GM12878 (cell line): ENCODE results near the gene DNAJC18.
"Not testable (repeated sequence)": the region's sequence is repeated elsewhere in the genome, so short reads cannot be mapped to it uniquely, and the experiment has no call there.

Experiments
- IKZF2 ChIP-seq, 2 experiments: fragments of 450-650 bp; IDR thresholded peaks; 2 replicates each; pipeline ENCODE4 v1.6.1; 2017; ENCODE audit warnings: mild to moderate bottlenecking in 2 of 2, moderate library complexity in 2 of 2
- JUND ChIP-seq: IDR thresholded peaks from 2 replicates; pipeline ENCODE4 v1.6.1; 2012; ENCODE audit warnings: low read depth, mild to moderate bottlenecking, low read length, improper control_type of control experiment, moderate library complexity
- MYC ChIP-seq: IDR thresholded peaks from 2 replicates; pipeline ENCODE4 v1.6.1; 2011; ENCODE audit warnings: mild to moderate bottlenecking, low read length, moderate library complexity, inconsistent platforms; ENCODE audit not compliant: insufficient read depth, insufficient replicate concordance, insufficient read length, severe bottlenecking
- RCOR1 ChIP-seq: conservative IDR thresholded peaks from 2 replicates; pipeline ENCODE4 v1.6.1; 2012; ENCODE audit warnings: low read depth, low read length, improper control_type of control experiment
- SIN3A ChIP-seq: IDR thresholded peaks from 2 replicates; pipeline ENCODE4 v1.6.1; 2012; ENCODE audit warnings: low read depth, low read length, improper control_type of control experiment
- SUPT20H ChIP-seq: IDR thresholded peaks from 2 replicates; pipeline ENCODE4 v1.6.1; 2011; ENCODE audit warnings: low read depth, mild to moderate bottlenecking, low read length, moderate library complexity, borderline replicate concordance; ENCODE audit not compliant: control insufficient read depth
- TAF1 ChIP-seq: IDR thresholded peaks from 2 replicates; pipeline ENCODE4 v1.6.1; 2011; ENCODE audit warnings: mild to moderate bottlenecking, low read depth, low read length, borderline replicate concordance
- TCF12 ChIP-seq: IDR thresholded peaks from 2 replicates; pipeline ENCODE4 v1.6.1; 2011; ENCODE audit warnings: low read depth, mild to moderate bottlenecking, low read length
- ZBED1 ChIP-seq: IDR thresholded peaks from 2 replicates; pipeline ENCODE4 v1.6.1; 2016; ENCODE audit warnings: borderline replicate concordance
- ZNF384 ChIP-seq: IDR thresholded peaks from 2 replicates; pipeline ENCODE4 v1.6.1; 2012; ENCODE audit warnings: low read depth, mild to moderate bottlenecking, low read length, improper control_type of control experiment, borderline replicate concordance
- TF ChIP-seq, protein P1 (sequence below), 3 experiments: IDR thresholded peaks in 2 of 3; conservative IDR thresholded peaks in 1 of 3; 2 replicates each; pipeline ENCODE4 v1.5.1; 2011; ENCODE audit warnings: low read depth in 3 of 3, low read length in 3 of 3, mild to moderate bottlenecking in 3 of 3, control low read depth in 2 of 3, moderate library complexity in 2 of 3, inconsistent platforms in 1 of 3, mixed read lengths in 1 of 3; ENCODE audit not compliant: control insufficient read depth in 2 of 3, insufficient read depth in 1 of 3; ENCODE audit errors: extremely low read depth in 1 of 3
- TF ChIP-seq, protein P2 (sequence below): IDR thresholded peaks from 2 replicates; pipeline ENCODE4 v1.6.1; 2011; ENCODE audit warnings: low read depth, low read length, improper control_type of control experiment, borderline replicate concordance
- TF ChIP-seq, protein P3 (sequence below): IDR thresholded peaks from 2 replicates; pipeline ENCODE4 v1.6.1; 2012; ENCODE audit warnings: low read depth, low read length, improper control_type of control experiment

DNA sequence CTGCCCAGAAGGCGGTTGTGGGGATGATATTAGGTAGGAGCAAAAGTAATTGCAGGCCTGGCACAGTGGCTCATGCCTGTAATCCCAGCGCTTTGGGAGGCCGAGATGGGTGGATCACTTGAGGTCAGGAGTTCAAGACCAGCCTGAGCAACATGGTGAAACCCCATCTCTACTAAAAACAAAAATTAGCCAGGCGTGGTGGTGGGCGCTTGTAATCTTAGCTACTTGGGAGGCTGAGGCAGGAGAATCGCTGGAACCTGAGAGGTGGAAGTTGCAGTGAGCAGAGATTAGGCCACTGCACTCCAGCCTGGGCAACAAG lies 43.5 kb upstream of the DNAJC18 start:
- not testable (repeated sequence) for TF ChIP-seq ZBED1; JUND; IKZF2 (IDR thresholded peaks at IDR 0.05); RCOR1; TAF1; ZNF384; SIN3A; TCF12; MYC; SUPT20H
- TF ChIP-seq, protein P1, sequence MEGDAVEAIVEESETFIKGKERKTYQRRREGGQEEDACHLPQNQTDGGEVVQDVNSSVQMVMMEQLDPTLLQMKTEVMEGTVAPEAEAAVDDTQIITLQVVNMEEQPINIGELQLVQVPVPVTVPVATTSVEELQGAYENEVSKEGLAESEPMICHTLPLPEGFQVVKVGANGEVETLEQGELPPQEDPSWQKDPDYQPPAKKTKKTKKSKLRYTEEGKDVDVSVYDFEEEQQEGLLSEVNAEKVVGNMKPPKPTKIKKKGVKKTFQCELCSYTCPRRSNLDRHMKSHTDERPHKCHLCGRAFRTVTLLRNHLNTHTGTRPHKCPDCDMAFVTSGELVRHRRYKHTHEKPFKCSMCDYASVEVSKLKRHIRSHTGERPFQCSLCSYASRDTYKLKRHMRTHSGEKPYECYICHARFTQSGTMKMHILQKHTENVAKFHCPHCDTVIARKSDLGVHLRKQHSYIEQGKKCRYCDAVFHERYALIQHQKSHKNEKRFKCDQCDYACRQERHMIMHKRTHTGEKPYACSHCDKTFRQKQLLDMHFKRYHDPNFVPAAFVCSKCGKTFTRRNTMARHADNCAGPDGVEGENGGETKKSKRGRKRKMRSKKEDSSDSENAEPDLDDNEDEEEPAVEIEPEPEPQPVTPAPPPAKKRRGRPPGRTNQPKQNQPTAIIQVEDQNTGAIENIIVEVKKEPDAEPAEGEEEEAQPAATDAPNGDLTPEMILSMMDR (IDR thresholded peaks at IDR 0.05 in 2 of 3, conservative IDR thresholded peaks at IDR 0.05 in 1 of 3; ENCODE audit: control insufficient read depth in 2 of 3, extremely low read depth in 1 of 3, insufficient read depth in 1 of 3, low read depth in 3 of 3, low read length in 3 of 3): not testable (repeated sequence)
- TF ChIP-seq, protein P2, sequence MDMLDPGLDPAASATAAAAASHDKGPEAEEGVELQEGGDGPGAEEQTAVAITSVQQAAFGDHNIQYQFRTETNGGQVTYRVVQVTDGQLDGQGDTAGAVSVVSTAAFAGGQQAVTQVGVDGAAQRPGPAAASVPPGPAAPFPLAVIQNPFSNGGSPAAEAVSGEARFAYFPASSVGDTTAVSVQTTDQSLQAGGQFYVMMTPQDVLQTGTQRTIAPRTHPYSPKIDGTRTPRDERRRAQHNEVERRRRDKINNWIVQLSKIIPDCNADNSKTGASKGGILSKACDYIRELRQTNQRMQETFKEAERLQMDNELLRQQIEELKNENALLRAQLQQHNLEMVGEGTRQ: not testable (repeated sequence)
- TF ChIP-seq, protein P3, sequence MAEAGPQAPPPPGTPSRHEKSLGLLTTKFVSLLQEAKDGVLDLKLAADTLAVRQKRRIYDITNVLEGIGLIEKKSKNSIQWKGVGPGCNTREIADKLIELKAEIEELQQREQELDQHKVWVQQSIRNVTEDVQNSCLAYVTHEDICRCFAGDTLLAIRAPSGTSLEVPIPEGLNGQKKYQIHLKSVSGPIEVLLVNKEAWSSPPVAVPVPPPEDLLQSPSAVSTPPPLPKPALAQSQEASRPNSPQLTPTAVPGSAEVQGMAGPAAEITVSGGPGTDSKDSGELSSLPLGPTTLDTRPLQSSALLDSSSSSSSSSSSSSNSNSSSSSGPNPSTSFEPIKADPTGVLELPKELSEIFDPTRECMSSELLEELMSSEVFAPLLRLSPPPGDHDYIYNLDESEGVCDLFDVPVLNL: not testable (repeated sequence)
